Smooth muscle cell (in vitro differentiated cells): ENCODE results near the gene THAP4. TPM values are rescaled to one million over a fixed set of nuclear protein-coding genes. Genes with fewer than 3 reads are reported as not detected.

Source experiments
- DNase-seq: peaks from one replicate; lab custom pipeline; 2025; ENCODE audit not compliant: unreplicated experiment; lab: John Stamatoyannopoulos, UW
- H2AFZ ChIP-seq: fragments of 200-600 bp; sonication (generic); 2 replicates; pipeline ENCODE4 v1.6.0; 2016; ENCODE audit warnings: antibody characterized with exemption, low read depth, mild to moderate bottlenecking
- H3F3A ChIP-seq: fragments of 200-600 bp; sonication (generic); 2 replicates; pipeline ENCODE4 v1.6.0; 2017; ENCODE audit warnings: antibody characterized with exemption, low read depth
- H3K27ac ChIP-seq: fragments of 200-600 bp; sonication (generic); 2 replicates; pipeline ENCODE4 v1.5.1; 2016; ENCODE audit warnings: low read depth, mild to moderate bottlenecking
- H3K27me3 ChIP-seq: fragments of 200-600 bp; sonication (generic); 2 replicates; pipeline ENCODE4 v1.6.1; 2016; ENCODE audit warnings: low read depth, mild to moderate bottlenecking
- H3K36me3 ChIP-seq: fragments of 200-600 bp; sonication (generic); 2 replicates; pipeline ENCODE4 v1.5.1; 2016; ENCODE audit warnings: low read depth
- H3K4me1 ChIP-seq: fragments of 200-600 bp; sonication (generic); 2 replicates; pipeline ENCODE4 v1.5.1; 2016; ENCODE audit warnings: low read depth
- H3K4me2 ChIP-seq: fragments of 200-600 bp; sonication (generic); 2 replicates; pipeline ENCODE4 v1.6.0; 2016; ENCODE audit warnings: mild to moderate bottlenecking
- H3K4me3 ChIP-seq: fragments of 200-600 bp; sonication (generic); 2 replicates; pipeline ENCODE4 v1.5.1; 2016; ENCODE audit warnings: mild to moderate bottlenecking
- H3K79me2 ChIP-seq: fragments of 200-600 bp; sonication (generic); 2 replicates; pipeline ENCODE4 v1.6.0; 2016; ENCODE audit warnings: low read depth, mild to moderate bottlenecking
- H3K9ac ChIP-seq: fragments of 200-600 bp; sonication (generic); 2 replicates; pipeline ENCODE4 v1.6.0; 2016; ENCODE audit warnings: low read depth
- H3K9me3 ChIP-seq: fragments of 200-600 bp; sonication (generic); replicated peaks from 2 replicates; pipeline ENCODE4 v1.5.1; 2016; ENCODE audit warnings: low read depth
- H4K20me1 ChIP-seq: fragments of 200-600 bp; sonication (generic); 2 replicates; pipeline ENCODE4 v1.6.0; 2016; ENCODE audit warnings: low read depth
- WGBS: methylation state at CpG from one replicate; pipeline ENCODE4 v1.1.7; 2016; ENCODE audit warnings: low lambda C conversion rate; 5-methylcytosine and 5-hydroxymethylcytosine counted together
- polyA plus RNA-seq: library from polyadenylated mRNA; unstranded; fragments of >200 nt; fragmentation: Nextera tagmentation; extraction: Ambion mirVana; gene quantifications from 2 replicates; pipeline ENCODE4 v1.2.1, GENCODE V29; 2016
- total RNA-seq: library from RNA; depleted of rRNA; stranded (reverse); fragments of >200 nt; gene quantifications from 2 replicates; pipeline ENCODE4 v1.2.3, GENCODE V29; 2014
- TF ChIP-seq, protein P1 (sequence below): fragments of 200-600 bp; sonication (generic); IDR thresholded peaks from 2 replicates; pipeline ENCODE4 v1.5.1; 2017; ENCODE audit warnings: borderline replicate concordance, mild to moderate bottlenecking, antibody characterized with exemption; ENCODE audit not compliant: insufficient read depth, poor library complexity, severe bottlenecking

THAP4 gene
- total and polyA plus RNA-seq, 2 experiments from 2014 or later, result 23.1 to 38.8 TPM

DNA sequence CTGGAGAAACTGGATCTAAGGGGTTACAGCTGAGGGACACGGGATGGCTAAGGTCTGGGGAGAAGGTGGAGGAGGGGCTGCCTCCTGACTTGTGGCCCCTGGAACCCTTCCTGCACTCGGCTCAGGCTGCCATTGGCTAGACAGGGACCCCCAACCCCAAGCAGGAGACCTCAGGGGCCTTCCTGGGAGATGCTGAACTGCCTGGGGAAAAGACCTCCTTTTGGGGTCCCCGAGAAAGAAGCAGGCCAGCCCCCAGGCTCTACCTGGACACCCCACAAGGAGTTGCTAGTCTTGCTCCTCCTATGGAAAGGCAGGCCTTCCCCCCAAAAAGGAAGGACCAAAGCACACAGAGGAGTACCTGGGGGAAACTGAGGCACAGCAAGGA is 88.5 kb downstream of the THAP4 start:
- WGBS, result 98% methylated on average over 3 of the region's 3 CpGs
- H3K79me2 ChIP-seq, result no peaks in the 10 kb centered on the region
- no peaks in the 10 kb centered on the region for H4K20me1 ChIP-seq
- no peaks in the 10 kb centered on the region for H3K9me3 ChIP-seq
- peaks cover 7% of the 10 kb centered on the region for H3F3A ChIP-seq
- no peak overlapping the region for H3K9ac ChIP-seq
- DNase-seq, result no peak
- no peak overlapping the region for H3K4me3 ChIP-seq
- H3K27me3 ChIP-seq, result no peaks in the 10 kb centered on the region
- no peaks in the 10 kb centered on the region for H3K36me3 ChIP-seq
- TF ChIP-seq, protein P1, sequence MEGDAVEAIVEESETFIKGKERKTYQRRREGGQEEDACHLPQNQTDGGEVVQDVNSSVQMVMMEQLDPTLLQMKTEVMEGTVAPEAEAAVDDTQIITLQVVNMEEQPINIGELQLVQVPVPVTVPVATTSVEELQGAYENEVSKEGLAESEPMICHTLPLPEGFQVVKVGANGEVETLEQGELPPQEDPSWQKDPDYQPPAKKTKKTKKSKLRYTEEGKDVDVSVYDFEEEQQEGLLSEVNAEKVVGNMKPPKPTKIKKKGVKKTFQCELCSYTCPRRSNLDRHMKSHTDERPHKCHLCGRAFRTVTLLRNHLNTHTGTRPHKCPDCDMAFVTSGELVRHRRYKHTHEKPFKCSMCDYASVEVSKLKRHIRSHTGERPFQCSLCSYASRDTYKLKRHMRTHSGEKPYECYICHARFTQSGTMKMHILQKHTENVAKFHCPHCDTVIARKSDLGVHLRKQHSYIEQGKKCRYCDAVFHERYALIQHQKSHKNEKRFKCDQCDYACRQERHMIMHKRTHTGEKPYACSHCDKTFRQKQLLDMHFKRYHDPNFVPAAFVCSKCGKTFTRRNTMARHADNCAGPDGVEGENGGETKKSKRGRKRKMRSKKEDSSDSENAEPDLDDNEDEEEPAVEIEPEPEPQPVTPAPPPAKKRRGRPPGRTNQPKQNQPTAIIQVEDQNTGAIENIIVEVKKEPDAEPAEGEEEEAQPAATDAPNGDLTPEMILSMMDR, result no peak
- H3K4me2 ChIP-seq, result no peak overlapping the region
- no peak overlapping the region for H2AFZ ChIP-seq
- peaks cover 7% of the 10 kb centered on the region for H3K4me1 ChIP-seq
- peak overlapping the region; percentile 22 for H3K27ac ChIP-seq

DNA sequence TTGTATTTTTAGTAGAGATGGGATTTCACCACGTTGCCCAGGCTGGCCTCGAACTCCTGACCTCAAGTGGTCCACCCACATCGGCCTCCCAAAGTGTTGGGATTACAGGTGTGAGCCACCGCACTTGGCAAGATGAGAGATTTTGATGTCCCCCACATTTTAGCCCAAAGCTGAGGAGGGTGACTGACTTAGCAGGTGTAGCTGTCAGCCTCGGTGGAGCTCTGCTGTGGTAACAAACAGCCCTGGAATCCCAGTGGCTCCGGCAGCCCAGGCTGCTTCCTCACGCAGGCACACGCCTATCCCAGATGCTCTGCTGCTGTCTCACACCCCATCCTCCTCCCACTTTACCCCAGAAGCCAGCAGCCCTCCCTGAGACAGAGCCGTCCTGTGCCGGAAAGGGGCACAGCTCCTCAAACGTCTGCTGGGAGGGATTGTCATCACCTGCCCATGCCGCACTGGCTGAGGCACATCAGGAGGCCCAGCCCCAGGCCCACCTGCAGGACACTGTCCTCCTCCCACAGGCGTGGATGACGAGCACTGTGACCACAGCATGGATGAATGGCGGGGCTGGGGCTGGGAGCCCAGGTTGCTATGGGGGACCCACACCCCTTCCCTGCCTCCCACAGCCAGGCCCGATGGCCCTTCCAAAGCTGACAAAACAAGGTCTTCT is 89.0 kb downstream of the THAP4 start:
- H3K4me2 ChIP-seq, result peak overlapping the region; percentile 25
- TF ChIP-seq, protein P1, result no peak
- H3K4me1 ChIP-seq, result peaks cover 7% of the 10 kb centered on the region
- H3K4me3 ChIP-seq, result no peak overlapping the region
- no peak for DNase-seq
- no peaks in the 10 kb centered on the region for H4K20me1 ChIP-seq
- no peak overlapping the region for H2AFZ ChIP-seq
- peaks cover 12% of the 10 kb centered on the region for H3F3A ChIP-seq
- H3K27me3 ChIP-seq, result peaks cover 1% of the 10 kb centered on the region
- no peaks in the 10 kb centered on the region for H3K9me3 ChIP-seq
- peak overlapping the region; percentile 55 for H3K27ac ChIP-seq
- no peaks in the 10 kb centered on the region for H3K79me2 ChIP-seq
- no peaks in the 10 kb centered on the region for H3K36me3 ChIP-seq
- 91% methylated on average over 16 of the region's 16 CpGs for WGBS
- no peak overlapping the region for H3K9ac ChIP-seq

DNA sequence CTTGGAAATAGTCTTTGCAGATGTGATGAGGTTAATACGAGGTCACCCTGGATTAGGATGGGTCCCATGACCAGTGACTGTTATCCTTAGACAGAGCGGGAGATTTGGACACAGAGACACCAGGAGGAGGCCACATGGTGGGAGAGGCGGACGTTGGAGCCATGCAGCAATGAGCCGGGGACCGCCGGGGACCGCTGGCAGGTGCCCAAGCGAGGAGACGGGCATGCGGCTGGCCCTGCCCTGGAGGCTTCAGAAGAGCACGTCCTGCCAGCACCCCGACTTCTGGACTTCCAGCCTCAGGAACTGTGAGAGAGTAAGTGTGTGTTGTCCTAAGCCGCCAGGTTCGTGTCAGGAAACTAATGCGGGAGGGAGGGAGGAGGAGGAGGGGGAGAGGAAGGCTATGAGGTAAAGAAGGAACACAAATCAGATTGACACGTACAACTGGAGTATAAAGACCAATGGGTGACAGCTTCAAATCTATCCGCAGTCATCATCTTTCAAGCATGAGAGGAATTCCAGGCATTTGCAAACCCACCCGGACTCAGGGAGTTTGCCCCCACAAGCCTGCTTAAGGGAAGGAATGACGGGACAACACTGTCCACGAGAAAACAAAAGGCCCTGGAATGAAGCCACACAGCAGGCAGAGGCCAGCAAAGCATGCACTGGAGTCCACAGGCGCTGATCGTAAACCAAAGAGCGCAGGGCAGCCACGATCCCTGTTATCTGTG is 90.0 kb downstream of the THAP4 start:
- H3K79me2 ChIP-seq, result no peaks in the 10 kb centered on the region
- H3K27me3 ChIP-seq, result peaks cover 11% of the 10 kb centered on the region
- peak overlapping the region; percentile 25 for H3K4me2 ChIP-seq
- no peak for DNase-seq
- WGBS, result 31% methylated on average over 25 of the region's 25 CpGs
- no peak overlapping the region for H3K9ac ChIP-seq
- peaks cover 7% of the 10 kb centered on the region for H3K4me1 ChIP-seq
- no peaks in the 10 kb centered on the region for H3K9me3 ChIP-seq
- no peaks in the 10 kb centered on the region for H4K20me1 ChIP-seq
- peaks cover 12% of the 10 kb centered on the region for H3F3A ChIP-seq
- no peaks in the 10 kb centered on the region for H3K36me3 ChIP-seq
- H3K27ac ChIP-seq, result peak overlapping the region; percentile 55
- TF ChIP-seq, protein P1, result no peak
- no peak overlapping the region for H3K4me3 ChIP-seq
- H2AFZ ChIP-seq, result no peak overlapping the region
